MM.1S (cell line): Measurements from ENCODE around the gene RASL10B.

Experiments
- EZH2 ChIP-seq: fragments of 300-600 bp; sonication (generic); optimal IDR thresholded peaks from 2 replicates; pipeline ENCODE3; 2017; ENCODE audit warnings: low read depth, mild to moderate bottlenecking, antibody characterized with exemption, low read length, mixed read lengths
- EZH2phosphoT487 ChIP-seq: fragments of 300-600 bp; sonication (generic); IDR thresholded peaks from 2 replicates; pipeline ENCODE4 v1.6.1; 2018; ENCODE audit warnings: antibody characterized with exemption, low read length
- TF ChIP-seq, protein P1 (sequence below): fragments of 300-600 bp; sonication (generic); IDR thresholded peaks from 2 replicates; pipeline ENCODE4 v1.5.1; 2016; ENCODE audit warnings: antibody characterized with exemption, low read length, mixed read lengths

DNA sequence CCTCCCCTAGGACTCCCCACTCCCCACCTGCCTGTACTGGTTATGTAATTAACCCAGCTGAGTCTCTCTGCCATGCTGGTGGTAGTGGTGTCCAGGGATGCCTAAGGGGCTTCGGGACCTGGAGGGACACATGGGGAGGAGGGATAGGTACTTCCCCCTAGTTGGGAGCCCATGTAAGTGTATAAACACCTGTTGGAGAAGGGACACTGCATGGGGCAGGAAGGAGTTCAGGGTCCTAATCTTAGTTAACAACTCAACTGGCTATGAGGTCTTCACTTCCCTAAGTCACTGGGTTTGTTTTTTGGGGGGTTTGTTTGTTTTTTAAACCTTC, 1.3 kb downstream of the RASL10B start:
- TF ChIP-seq, protein P1, sequence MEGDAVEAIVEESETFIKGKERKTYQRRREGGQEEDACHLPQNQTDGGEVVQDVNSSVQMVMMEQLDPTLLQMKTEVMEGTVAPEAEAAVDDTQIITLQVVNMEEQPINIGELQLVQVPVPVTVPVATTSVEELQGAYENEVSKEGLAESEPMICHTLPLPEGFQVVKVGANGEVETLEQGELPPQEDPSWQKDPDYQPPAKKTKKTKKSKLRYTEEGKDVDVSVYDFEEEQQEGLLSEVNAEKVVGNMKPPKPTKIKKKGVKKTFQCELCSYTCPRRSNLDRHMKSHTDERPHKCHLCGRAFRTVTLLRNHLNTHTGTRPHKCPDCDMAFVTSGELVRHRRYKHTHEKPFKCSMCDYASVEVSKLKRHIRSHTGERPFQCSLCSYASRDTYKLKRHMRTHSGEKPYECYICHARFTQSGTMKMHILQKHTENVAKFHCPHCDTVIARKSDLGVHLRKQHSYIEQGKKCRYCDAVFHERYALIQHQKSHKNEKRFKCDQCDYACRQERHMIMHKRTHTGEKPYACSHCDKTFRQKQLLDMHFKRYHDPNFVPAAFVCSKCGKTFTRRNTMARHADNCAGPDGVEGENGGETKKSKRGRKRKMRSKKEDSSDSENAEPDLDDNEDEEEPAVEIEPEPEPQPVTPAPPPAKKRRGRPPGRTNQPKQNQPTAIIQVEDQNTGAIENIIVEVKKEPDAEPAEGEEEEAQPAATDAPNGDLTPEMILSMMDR, result no peak
- no peak for TF ChIP-seq EZH2phosphoT487
- no peak for TF ChIP-seq EZH2
